LoVo (cell line): Measurements from ENCODE around the gene ZNF195.
"Not testable (repeated sequence)": the region's sequence is repeated elsewhere in the genome, so short reads cannot be mapped to it uniquely, and the experiment has no call there.

Experiments used
- DNase-seq: peaks from one replicate; pipeline ENCODE4 v3.0.0-alpha.2; 2016; ENCODE audit warnings: low spot score

The ZNF195 gene

DNA sequence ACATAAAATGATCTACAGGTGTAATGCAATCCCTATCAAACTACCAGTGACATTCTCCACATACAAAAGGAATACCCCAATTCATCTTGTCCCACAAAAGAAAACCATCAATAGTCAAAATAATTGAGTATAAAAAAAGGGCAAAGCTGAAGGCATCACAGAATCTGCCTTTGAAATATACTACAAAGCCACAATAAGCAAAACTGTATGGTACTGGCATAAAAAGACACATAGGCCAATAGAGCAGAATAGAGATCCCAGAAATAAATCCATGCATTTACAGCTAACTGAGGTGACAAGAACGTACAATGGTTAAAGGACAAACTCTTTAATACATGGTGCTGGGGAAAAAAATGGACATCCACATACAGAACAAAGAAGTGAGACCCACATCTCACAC lies 31.8 kb downstream of the ZNF195 start:
- DNase-seq = no peak

DNA sequence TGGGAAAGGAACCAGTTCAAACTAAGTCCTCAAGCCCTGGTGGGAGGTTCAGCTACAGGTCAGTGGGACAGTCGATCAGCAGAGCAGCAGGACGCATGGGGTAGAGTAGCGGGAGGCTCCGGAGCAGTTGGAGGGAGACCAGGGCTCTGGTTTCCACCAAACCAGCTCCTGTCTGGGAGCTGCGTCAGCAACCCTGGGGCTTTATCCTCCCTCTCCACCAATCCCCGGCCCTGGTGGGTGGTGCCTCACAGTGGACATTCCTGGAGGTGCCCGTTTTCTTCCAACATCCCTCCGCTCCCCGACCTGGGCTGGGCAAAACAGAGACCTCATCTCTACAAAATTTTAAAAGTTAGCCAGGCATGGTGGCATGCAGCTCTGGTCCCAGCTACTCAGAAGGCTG lies 32.4 kb downstream of the ZNF195 start:
- DNase-seq = no peak

DNA sequence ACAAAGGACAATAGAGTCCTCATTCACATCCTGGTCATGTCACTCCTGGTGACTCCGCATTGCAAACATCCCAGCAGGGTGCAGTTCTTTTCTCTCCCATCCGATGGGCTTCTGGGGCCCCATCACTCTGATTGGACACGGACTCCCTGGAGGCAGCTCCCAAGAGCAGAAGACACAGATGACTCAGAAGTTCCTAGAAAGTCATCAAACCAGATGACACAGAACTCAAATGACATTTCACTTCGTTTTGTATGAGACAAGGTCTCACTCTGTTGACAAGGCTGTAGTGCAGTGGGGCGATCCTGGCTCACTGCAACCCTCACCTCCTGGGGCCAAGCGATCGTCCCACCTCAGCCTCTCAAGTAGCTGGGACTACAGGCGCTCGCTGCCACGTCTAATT lies 33.2 kb downstream of the ZNF195 start:
- DNase-seq = no peak

DNA sequence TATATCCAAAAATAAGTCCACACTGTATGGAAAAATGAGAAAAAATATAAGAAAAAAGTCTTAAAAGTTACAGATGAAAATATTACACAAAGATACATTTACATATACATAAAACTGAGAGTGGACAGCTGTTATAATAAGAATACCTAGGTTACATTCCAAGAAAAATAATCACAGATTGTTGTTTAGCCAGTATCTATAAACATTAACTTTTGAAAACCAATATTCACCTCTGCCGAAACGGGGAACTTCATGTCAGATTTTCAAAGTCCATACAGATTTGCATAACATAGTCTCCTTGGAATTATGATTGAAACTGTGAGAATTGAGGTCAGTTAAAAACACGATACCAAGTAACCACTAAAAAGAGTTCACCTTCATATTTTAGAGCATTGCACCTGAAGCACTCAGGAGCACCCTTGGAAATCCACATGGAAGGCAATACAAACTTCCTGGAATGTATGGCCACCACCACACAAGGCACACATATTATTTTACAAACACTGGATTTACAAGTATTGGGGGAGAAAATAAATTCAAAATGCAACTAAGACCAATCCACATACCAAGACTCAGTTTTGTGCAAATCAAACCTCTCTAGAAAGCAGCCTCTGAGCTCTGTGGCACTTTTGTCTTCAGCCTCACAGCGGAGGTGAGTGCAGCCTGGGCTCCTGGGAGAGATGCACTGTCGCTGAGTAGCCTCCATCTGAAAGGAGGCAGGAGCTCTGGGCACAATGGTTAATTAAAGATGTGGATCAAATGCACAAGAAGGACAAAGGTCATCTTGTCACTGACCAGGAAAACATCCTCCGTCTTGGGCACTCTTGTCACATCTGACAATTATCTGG lies 34.4 kb downstream of the ZNF195 start:
- DNase-seq = no peak

DNA sequence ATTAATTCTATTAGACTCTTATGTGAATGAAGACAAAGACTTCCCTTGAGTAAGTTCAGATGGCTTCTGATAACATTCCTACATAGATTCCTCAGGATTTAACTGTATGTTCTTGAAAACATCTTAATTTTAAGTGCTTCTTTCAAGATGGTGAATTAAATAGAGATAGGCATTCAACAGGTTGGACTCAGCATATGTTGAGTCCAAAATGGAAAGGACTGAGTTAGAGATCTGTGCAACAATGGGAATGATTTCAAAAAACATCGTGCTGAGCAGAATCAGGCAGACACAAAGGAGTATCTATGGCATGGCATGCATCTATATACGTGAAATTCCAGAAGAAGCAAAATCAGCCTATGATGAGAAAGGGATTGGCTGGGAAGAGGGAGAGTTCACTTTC lies 36.2 kb downstream of the ZNF195 start:
- DNase-seq = no peak

DNA sequence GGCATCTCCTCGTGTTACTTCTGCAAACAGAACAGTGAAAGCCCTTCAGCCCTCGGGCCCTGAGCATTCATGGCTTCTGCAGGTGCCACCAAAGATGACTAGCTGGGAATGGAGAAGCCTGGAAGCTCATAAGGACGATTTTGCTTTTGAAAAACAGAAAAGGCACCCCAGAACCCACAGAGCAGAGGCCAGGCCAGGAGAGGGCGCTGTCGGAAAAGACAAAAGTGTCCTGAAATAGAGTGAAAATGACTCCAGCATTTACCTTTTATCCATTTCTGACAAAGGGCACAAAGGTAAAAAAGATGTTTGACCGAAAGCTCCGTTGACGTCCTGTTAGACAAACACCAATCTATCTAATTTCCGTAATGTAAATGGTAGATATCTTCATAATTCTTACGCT lies 37.6 kb downstream of the ZNF195 start:
- DNase-seq = peak; percentile 9

DNA sequence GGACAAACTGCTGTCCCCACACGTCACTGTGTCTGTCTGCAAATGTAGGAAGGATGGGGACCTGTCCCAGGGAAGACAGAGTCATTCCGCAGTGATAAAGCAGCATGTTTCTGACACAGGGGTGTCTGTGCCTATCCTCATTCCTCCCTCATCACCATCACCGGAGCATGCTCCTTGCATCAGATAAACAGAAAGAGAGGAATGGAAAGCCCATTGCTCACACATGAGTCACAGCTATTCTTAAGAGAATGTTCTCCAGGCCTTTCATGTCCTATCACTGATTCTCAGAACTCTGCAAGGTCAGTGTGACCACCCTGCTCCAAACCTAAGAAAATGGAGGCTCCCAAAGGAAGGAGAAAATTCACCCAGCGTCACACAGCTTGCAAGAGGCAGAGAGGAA lies 38.9 kb downstream of the ZNF195 start:
- peak; percentile 25 for DNase-seq

DNA sequence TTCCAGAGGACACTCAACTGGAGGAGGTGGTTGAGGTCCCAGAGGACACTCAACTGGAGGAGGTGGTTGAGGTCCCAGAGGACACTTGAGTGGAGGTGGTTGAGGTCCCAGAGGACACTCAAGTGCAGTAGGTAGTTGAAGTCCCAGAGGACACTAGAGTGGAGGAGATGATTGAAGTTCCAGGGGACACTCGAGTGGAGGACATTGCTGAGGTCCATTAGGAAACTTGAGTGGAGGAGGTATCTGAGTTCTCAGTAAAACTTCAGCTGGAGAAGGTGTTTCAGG lies 39.7 kb downstream of the ZNF195 start:
- DNase-seq = no peak

DNA sequence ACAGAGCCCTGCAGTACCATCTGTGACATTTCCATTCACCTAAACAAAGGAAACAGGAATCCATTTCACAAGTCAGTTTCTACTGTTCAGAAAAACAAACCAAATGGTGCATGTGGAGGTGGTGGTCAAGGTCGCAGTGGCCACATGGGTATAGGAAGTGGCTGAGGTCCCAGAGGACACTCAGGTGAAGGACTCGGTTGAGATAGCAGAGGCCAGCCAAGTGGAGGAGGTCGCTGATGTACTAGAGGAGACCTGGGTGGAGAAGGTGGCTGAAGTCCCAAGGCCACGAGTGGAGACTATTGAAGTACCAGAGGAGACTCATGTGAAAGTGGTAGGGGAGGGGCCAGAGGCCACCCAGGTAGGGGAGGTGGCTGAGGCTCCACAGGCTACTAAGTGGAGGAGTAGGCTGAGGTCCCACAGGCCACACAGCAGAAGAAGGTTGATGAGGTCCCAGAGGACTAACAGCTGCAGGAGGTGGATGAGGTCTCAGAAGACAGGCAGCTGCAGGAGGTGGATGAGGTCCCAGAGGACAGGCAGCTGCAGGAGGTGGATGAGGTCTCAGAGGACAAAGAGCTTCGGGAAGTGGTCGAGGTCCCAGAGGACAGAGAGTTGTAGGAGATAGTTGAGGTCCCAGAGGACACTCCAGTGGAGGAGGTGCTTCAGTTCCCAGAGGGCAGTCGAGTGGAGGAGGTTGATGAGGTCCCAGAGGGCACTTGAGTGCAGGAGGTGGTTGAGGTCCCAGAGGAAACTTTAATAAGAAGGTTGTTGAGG lies 40.2 kb downstream of the ZNF195 start:
- no peak for DNase-seq

DNA sequence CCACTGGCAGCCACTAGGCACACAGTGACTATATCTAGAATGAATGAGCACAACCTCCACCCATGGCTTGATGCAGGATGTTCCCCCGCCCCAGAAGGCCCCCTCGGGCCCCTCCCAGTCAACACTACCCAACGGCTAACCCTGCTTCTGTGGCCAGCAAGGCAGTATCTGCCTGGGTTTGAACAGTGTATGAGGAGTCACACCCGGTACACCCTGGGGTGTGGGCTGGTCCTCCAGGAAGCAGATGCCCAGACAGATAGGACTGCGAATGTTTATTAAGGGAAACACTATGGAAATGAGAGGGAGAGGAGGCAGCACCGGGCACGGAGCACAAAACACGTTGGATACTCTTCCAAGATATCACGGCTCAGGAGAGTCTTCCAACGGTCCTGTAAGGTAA lies 42.5 kb downstream of the ZNF195 start:
- DNase-seq = not testable (repeated sequence)

DNA sequence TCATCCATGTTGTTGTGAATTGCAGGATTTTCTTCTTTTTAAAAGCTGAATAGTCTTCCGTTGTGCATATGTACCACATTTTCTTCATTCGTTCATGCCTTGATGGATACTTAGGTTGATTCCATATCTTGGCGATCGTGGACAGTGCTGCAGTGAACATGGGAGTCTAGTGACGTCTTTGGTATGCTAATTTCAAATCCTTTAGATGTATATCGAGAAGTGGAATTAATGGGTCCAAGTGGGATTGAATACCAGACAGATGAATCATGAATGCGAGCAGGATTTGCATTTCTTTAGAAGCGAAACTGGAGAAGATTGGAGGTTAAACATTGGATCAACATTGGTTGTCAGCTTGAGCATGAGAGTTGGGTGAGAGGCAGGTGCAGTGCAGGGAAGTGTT lies 45.8 kb downstream of the ZNF195 start:
- DNase-seq = not testable (repeated sequence)

DNA sequence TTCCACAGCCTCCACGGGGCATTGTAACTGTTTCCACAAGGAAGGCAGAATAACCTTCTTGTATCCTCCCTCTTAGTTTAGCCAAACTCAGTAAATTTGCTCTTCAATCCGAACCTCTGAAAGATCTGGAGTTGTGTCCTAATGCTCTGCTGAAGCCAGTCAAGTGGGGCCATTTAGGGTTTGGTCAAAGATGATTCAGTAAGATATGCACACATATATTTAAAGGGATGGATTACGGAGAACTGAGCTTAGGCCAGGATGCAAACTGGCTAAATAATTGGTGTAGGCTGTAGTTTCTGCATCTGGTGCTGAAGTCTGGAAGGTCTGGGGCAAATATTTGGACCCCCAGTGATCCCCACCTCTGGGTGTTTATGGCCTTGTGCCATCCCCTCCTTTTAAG lies 47.9 kb downstream of the ZNF195 start:
- DNase-seq = not testable (repeated sequence)

DNA sequence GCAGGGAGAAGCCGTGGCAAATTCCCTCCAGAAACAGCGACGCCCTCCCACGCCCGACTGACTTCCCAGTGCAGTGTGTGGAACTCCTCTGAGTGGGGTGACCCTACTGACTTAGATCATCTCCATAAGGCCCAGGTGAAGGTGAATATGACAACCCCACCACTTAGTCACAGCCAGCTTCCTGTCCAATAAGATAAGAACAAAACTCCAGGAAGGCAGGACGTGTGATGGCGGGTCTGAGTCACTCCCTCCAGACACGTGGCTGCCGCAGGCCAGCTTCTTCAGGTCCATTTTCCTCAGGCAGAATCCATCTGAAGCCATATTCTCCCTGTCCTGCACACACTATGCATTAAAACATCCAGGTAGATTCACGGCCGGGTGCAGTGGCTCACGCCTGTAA lies 48.9 kb downstream of the ZNF195 start:
- not testable (repeated sequence) for DNase-seq

DNA sequence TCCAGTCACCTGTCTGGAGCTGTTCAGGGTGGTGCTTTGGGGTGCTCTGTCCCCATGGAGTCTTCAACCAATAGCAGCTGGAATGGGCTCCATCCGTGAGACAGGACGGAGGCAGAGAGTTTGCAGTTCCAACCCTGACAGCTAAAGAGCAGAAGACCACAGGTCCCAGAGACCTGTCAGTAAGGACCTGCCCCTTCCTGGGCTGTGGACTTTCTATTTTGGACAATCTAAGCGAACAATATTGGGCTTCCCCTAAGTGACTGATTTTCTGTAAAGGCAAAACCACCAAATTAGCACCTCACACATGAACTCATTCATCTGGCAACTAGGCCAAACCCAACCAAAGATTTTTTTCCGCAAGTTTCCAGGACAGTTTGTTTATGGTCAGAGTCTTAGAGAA lies 50.4 kb downstream of the ZNF195 start:
- not testable (repeated sequence) for DNase-seq

DNA sequence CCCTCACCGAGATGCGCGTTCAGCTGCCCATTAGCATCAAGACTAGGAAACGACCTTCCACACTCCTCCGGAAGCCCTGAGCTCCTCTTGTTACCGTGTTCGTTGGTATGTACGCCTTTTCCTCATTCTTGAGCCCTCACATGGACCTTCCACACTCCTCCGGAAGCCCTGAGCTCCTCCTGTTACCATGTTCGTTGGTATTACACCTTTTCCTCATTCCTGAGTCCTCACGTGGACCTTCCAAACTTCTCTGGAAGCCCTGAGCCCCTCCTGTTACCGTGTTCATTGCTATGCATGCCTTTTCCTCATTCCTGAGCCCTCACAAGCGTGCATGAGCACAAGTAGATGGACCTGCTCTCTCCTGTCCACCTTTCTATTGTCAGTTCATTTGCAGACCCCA lies 52.5 kb downstream of the ZNF195 start:
- not testable (repeated sequence) for DNase-seq

DNA sequence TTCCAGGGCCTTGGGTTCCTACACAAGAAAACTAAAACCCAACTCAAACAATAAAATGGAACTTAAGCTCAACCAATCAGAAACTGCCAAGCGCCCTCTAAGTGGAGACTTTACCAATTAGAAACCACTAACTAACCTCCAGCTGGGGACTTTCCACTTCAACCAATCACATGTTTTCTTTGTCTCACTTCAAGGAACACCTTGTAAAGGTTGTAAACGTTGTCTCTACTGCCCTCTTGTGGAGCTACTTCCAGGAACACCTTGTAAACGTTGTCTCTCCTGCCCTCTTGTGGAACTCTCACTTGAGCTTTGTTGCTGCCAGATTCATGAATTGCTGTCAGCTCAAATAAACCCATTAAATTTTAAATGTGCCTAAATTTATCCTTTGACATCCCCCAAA lies 54.2 kb downstream of the ZNF195 start:
- not testable (repeated sequence) for DNase-seq
